RCC 7860 (cell line): Measurements from ENCODE around the gene HYAL3.

Experiments used
- DNase-seq: peaks from one replicate; pipeline ENCODE4 v3.0.0-alpha.2; 2015; ENCODE audit warnings: low spot score
- FAIRE-seq: peaks from 2 replicates; lab custom pipeline; 2012; peaks lifted over from hg19 to GRCh38; lab: Jason Lieb, UNC

Gene HYAL3

GRCh38 chr3:50298836-50299637 is at the start of gene HYAL3, which contains the start of gene NAA80:
Gene HYAL3, minus strand, starts transcription at chr3:50299405. Its CDS starts 3,803 bp downstream, at chr3:50295602.
Gene NAA80, minus strand, starts transcription at chr3:50299405. Its CDS starts 1,942 bp downstream, at chr3:50297463.
- FAIRE-seq (peak; percentile 87), DNase-seq (peak; percentile 96)

- peak; percentile 46 for DNase-seq
- peak; percentile 47 for FAIRE-seq
Measured at GRCh38 chr3:50347187-50347813, 48.1 kb upstream of the HYAL3 start.

- DNase-seq (no peak), FAIRE-seq (no peak)
Measured at GRCh38 chr3:50345586-50346234, 46.5 kb upstream of the HYAL3 start, which contains the start of gene ZMYND10. Gene ZMYND10, minus strand, starts transcription at chr3:50345732. Its CDS starts 153 bp downstream, at chr3:50345579.

- no peak for DNase-seq
- FAIRE-seq = no peak
Measured at GRCh38 chr3:50345008-50345407, 45.8 kb upstream of the HYAL3 start.

- no peak for DNase-seq
- no peak for FAIRE-seq
Measured at GRCh38 chr3:50342813-50343633, 43.8 kb upstream of the HYAL3 start.

GRCh38 chr3:50341996-50342650 is 42.9 kb upstream of the HYAL3 start:
- FAIRE-seq = no peak
- DNase-seq = no peak

- FAIRE-seq = no peak
- DNase-seq = no peak
Measured at GRCh38 chr3:50341537-50341936, 42.3 kb upstream of the HYAL3 start.

GRCh38 chr3:50340448-50341329 is 41.5 kb upstream of the HYAL3 start, which contains the start of gene RASSF1:
Gene RASSF1, minus strand, starts transcription at chr3:50340836. Its CDS starts 31 bp downstream, at chr3:50340805.
- no peak for DNase-seq
- no peak for FAIRE-seq

- DNase-seq = no peak
- FAIRE-seq = no peak
Measured at GRCh38 chr3:50340147-50340447, 40.9 kb upstream of the HYAL3 start.

- no peak for FAIRE-seq
- no peak for DNase-seq
Measured at GRCh38 chr3:50339485-50340146, 40.4 kb upstream of the HYAL3 start.

GRCh38 chr3:50338965-50339364 is 39.8 kb upstream of the HYAL3 start:
- no peak for DNase-seq
- FAIRE-seq = no peak

GRCh38 chr3:50337175-50337861 is 38.1 kb upstream of the HYAL3 start:
- FAIRE-seq = peak; percentile 84
- DNase-seq = peak; percentile 97

GRCh38 chr3:50336452-50337174 is 37.4 kb upstream of the HYAL3 start:
- FAIRE-seq (no peak), DNase-seq (no peak)

- FAIRE-seq = no peak
- no peak for DNase-seq
Measured at GRCh38 chr3:50334339-50335075, 35.3 kb upstream of the HYAL3 start.

- no peak for FAIRE-seq
- DNase-seq = no peak
Measured at GRCh38 chr3:50333744-50334328, 34.6 kb upstream of the HYAL3 start.

GRCh38 chr3:50331364-50331907 is 32.2 kb upstream of the HYAL3 start:
- DNase-seq (no peak), FAIRE-seq (no peak)
